ENCODE measurements around the gene ANKRD11. TPM values are rescaled to one million over a fixed set of nuclear protein-coding genes. Genes with fewer than 3 reads are reported as not detected.

ANKRD11 gene
- total RNA-seq, 1 experiment from 2014 or later, result 266 TPM

- Histone ChIP-seq H3K9me3 (ENCODE audit: control insufficient read depth in 1 of 2, insufficient read depth in 1 of 2, low read depth in 1 of 2, low read length in 2 of 2) (no peaks in the 10 kb centered on the region), H3K79me2 (ENCODE audit: insufficient read depth, low read length) (peaks cover 100% of the 10 kb centered on the region), H3K27me3 (ENCODE audit: insufficient read depth, low read length) (no peaks in the 10 kb centered on the region), H3K4me2 (ENCODE audit: low read length) (no peak overlapping the region), H3K4me1 (ENCODE audit: control insufficient read depth in 1 of 2, insufficient read depth in 2 of 2, low read length in 2 of 2) (peaks cover 73 to 89% of the 10 kb centered on the region in 2 experiments), H3K27ac (ENCODE audit: low read depth, low read length) (no peak overlapping the region), H3K4me3 (replicated peaks in 1 of 2; ENCODE audit: low read depth in 1 of 2, low read length in 2 of 2) (no peak overlapping the region), H3K9ac (ENCODE audit: low read length) (no peak overlapping the region), H4K20me1 (ENCODE audit: insufficient read depth) (peaks cover 3% of the 10 kb centered on the region; the same call in 1 of the 2 replicates), H2AFZ (ENCODE audit: low read depth, low read length, poor library complexity, severe bottlenecking) (no peak overlapping the region), H3K36me3 (ENCODE audit: control insufficient read depth in 1 of 2, insufficient read depth in 2 of 2, low read length in 2 of 2) (peaks cover 0 to 3% of the 10 kb centered on the region in 2 experiments; a peak in 1 of 4 replicates), H3K9me2 (ENCODE audit: insufficient read depth) (no peaks in the 10 kb centered on the region)
- ChIA-PET POLR2A (no interaction called here), CTCF (interaction anchor here (0.8 kb wide), 1 partner anchor 225 kb away, joined by 3 read pairs; no protein-coding TSS in a partner anchor), RAD21 (ENCODE audit: low non-redundant PET in 1 of 2, low total read pairs in 2 of 2, uncharacterized antibody in 2 of 2, unreplicated experiment in 2 of 2) (no interaction called here)
- DNase-seq (ENCODE audit: low read depth, low spot score), result no peak
- ATAC-seq, result no peak
- intact Hi-C loops (cut with micrococcal nuclease), result loop anchor here (5.0 kb wide), 1 partner anchor 155 kb away; no protein-coding TSS in a partner anchor
- BruUV-seq (replicated peaks), result no TSS peak
- TF ChIP-seq CTCF (IDR thresholded peaks at IDR 0.05 in 2 of 3, conservative IDR thresholded peaks at IDR 0.05 in 1 of 3; ENCODE audit: borderline replicate concordance in 1 of 3, insufficient read depth in 1 of 3, low read depth in 2 of 3, low read length in 2 of 3), result no peak
- TF ChIP-seq RAD21 (IDR thresholded peaks at IDR 0.05; ENCODE audit: low read depth), result no peak
- TF ChIP-seq SRF (IDR thresholded peaks at IDR 0.05; ENCODE audit: low read depth), result no peak
- no peak for TF ChIP-seq POLR2AphosphoS5 (IDR thresholded peaks at IDR 0.05; ENCODE audit: low read depth, low read length)
- TF ChIP-seq FOSL1 (IDR thresholded peaks at IDR 0.05; ENCODE audit: low read depth), result no peak
- no peak for TF ChIP-seq EZH2phosphoT487 (IDR thresholded peaks at IDR 0.05; ENCODE audit: borderline replicate concordance)
- no peak for TF ChIP-seq ATF3 (IDR thresholded peaks at IDR 0.05)
- no peak for TF ChIP-seq ELF1 (IDR thresholded peaks at IDR 0.05; ENCODE audit: borderline replicate concordance, low read depth)
- no peak for TF ChIP-seq SP1 (IDR thresholded peaks at IDR 0.05; ENCODE audit: low read depth)
- TF ChIP-seq MAX (IDR thresholded peaks at IDR 0.05), result no peak
- TF ChIP-seq CBX3 (IDR thresholded peaks at IDR 0.05; ENCODE audit: low read depth), result no peak
- no peak for TF ChIP-seq JUND (IDR thresholded peaks at IDR 0.05)
- TF ChIP-seq ZFX (IDR thresholded peaks at IDR 0.05), result no peak
- no peak for TF ChIP-seq TCF7L2 (IDR thresholded peaks at IDR 0.05; ENCODE audit: borderline replicate concordance, extremely low read depth, insufficient read depth, insufficient read length)
- no peak for TF ChIP-seq POLR2A (IDR thresholded peaks at IDR 0.05; ENCODE audit: borderline replicate concordance, extremely low read depth, insufficient read depth, insufficient read length)
- no peak for TF ChIP-seq REST (IDR thresholded peaks at IDR 0.05; ENCODE audit: low read depth)
- no peak for TF ChIP-seq EGR1 (IDR thresholded peaks at IDR 0.05; ENCODE audit: low read depth)
Observed at GRCh38 chr16:89332243-89332901, 158.0 kb downstream of the ANKRD11 start.

All from HCT116 (cell line).